ENCODE data around the gene COLEC11.
"Not testable (repeated sequence)": the region's sequence is repeated elsewhere in the genome, so short reads cannot be mapped to it uniquely, and the experiment has no call there.

COLEC11 gene

DNA sequence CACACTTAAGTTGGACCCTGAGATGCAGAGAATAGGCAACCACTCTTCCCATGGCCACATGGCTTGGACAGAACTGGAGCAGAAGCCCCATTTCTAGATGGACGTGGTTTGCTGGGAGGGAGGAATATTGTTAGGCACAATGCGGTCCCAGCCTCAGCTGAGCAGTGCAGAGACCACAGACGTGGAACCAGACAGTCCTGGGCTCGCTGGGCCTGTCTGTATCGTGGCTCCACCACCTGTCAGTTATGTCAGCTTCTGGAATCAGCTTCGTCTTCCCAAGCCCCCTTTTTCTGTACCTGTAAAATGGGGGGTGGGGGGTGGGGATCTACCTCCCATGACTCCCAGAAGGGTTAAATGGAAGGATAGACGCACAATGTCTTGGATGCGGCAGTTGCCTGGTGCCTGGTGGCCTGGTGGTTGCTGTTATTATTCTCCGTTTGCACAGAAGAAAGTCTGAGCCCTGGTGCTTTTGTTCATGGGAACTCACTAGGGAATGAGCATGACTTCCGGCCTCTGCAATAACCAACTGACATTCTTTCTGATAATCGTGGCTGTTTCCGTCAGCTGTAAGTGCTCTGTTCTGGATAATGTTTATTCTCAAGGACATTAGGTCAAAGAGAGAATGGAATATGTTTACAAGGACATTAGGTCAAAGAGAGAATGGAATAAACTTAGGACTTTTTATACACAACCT is 31.4 kb downstream of the COLEC11 start:
- FAIRE-seq = no peak

DNA sequence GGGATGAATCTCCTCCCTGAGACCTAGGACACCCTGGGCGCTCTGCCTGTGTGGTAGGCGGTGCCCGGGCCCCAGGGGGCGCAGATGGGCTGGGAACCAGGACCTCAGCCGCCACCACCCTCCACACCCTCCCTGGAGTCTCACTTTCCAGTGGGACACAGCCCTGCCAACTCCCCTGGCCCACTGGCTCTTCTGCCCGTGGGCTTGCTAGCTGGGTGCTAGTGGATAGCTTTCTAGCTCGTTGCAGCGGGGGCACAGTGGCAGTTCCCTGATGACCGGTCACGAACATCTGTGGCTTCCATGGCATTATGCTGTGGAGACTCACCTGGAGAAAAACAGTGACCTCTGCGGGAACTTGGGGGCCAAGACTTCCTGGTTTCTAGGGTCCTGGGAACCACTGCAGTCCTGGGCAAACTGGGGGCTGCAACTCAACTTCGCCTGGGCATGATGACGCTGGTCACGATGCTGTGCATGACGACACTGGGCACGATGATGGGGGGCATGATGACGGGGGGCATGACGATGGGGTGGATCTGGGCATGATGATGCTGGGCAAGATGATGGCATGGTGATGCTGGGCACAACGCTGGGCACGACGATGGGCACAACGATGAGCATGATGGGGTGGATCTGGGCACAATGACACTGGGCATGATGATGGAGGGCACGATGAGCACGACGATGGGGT is 32.0 kb downstream of the COLEC11 start:
- no peak for FAIRE-seq

GRCh38 chr2:3627500-3628100 is 32.7 kb downstream of the COLEC11 start:
- no peak for FAIRE-seq

DNA sequence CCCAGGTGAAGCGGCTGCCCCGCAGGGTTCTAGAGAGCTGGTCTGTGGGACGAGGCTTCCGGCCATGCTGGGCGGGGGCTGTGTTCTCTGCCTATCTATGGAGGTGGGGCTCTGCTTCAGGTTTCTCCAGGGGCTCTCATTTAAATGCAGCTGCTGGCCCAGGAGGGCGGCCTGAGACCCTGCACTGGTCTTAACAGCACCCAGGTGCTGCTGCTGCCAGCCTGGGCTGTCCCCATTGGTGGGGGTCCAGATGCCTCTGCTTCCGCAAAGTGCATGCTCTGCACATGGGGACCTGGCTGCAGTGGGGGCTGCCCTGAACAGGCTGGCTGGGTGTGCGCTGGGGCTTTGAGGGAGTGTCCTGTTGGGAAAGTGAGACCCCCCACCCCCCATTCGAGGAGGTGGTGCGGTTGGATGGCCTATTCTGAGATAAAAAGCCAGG is 33.3 kb downstream of the COLEC11 start:
- FAIRE-seq = no peak

DNA sequence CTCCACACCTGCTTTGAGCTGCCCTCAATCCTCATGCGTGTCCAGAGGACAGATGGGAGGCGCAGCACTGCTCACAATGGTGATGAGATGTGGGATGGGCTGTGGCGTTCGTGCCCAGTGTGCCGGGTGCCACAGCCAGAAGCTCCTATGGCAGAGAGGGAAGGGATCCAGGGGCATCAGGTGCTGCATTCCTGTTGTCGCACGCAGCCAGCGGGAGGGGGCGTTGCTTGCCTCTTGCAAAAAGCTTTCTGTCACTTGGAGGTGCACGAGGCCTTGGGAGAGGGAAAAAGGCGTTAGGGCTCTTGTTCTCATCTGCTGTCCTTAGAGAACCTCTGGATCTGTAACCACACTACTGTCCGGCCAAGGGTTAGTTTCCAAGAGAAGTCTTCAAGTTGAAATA is 33.9 kb downstream of the COLEC11 start:
- FAIRE-seq = no peak

GRCh38 chr2:3630631-3631030 is 35.7 kb downstream of the COLEC11 start:
- FAIRE-seq = no peak

DNA sequence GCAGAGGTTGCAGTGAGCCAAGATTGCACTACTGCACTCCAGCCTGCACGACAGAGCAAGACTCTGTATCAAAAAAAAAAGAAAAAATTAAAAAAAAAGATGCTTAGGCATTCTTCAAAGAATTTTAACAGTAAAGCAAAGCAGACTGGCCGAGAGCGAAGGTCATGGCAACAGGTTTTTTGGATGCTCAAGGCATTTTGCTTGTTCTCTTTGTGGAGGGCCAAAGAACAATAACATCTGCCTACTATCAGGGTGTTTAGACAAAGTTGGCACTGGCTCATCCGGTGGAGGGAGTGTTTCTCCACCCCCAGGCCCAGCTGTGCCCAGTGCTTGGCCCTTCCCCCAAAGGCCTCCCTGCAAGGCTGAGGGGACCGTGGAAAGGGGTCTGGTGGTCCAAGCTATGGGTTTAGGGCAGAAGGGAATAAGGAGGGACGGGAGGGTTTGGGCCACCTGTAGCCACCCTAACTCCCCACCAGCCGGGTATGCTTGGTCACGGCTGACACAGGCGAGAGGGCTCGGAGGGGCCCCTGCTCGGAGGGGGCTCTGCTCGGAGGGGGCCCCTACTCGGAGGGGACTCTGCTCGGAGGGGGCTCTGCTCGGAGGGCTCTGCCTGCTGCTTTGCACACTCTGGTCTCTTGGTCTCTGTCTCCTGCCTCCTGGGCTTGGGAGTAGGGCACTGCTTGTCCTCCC is 36.4 kb downstream of the COLEC11 start:
- FAIRE-seq = no peak

GRCh38 chr2:3631851-3632659 is 37.1 kb downstream of the COLEC11 start:
- no peak for FAIRE-seq

DNA sequence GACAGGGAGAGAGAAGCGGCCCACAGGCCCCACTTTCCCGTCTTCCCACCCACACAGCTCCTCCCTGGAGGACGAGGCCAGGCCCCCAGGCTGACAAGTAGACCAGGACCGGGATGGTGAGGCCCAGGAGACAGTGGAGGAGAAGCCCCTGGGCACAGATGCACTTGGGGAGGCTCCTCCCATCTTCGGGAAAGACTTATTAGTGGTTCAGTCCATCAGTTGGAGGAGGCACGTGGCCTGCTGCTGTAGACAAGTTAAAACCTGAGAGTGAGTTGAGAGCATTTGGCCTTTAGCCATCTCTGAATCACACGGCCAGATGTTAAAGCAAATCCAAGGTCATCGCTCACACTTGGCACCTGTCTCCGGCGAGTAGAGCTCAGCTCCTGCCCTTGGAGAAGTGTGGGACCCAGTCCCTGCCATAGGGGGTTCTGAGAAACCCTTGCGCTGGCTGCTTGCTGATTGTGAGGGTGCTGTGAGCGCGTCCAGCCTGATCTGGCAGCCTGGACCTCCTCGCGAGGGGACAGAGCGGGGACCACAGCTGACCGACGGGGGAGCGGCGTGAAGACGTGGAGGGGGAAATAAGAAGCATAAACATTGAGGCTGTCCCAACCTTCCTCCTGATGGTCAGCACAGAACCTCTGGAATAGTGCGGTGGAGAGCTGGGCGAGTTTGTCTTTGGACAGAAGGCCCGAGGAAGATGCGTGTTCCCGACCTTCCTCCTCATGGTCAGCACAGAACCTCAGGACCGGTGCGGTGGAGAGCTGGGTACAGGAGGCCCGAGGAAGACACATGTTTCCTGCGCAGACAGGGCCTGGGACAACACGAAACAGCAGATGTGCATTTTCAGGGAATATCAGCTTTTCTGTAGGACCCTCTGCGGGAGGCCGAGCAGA is 38.4 kb downstream of the COLEC11 start:
- FAIRE-seq = no peak

DNA sequence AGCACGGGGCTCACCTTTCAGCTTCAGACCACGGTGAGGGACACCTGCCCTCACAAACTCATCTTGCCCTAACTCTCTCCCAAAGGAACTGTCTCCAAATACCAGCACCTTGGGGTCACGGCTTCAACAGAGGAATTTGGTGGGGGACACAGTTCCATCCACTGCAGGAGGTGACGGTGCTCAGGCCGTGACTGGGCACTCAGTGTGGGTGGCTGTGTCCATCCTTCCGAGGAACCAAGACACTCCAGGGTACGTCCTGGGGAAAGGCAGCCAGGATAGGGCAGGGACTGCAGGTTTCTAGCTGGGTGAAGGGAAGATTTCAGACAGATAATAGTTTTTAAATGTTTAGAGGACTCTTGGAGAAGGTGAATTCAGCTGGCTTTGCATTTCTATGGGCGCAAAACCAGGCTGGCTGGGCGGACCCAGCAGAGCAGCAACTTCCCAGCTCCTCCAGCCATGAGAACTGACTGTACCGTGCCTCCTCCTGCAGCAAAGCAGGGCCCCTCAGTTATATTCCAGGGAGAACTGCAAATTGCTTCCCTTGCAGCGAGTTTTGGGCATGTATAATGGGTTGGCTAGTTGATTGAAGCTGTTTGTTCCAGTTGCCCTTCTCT is 39.2 kb downstream of the COLEC11 start:
- FAIRE-seq = no peak

GRCh38 chr2:3634596-3635121 is 39.7 kb downstream of the COLEC11 start:
- no peak for FAIRE-seq

GRCh38 chr2:3635171-3635974 is 40.5 kb downstream of the COLEC11 start:
- no peak for FAIRE-seq

- FAIRE-seq = not testable (repeated sequence)
Measured at GRCh38 chr2:3635975-3636327, 41.0 kb downstream of the COLEC11 start.

DNA sequence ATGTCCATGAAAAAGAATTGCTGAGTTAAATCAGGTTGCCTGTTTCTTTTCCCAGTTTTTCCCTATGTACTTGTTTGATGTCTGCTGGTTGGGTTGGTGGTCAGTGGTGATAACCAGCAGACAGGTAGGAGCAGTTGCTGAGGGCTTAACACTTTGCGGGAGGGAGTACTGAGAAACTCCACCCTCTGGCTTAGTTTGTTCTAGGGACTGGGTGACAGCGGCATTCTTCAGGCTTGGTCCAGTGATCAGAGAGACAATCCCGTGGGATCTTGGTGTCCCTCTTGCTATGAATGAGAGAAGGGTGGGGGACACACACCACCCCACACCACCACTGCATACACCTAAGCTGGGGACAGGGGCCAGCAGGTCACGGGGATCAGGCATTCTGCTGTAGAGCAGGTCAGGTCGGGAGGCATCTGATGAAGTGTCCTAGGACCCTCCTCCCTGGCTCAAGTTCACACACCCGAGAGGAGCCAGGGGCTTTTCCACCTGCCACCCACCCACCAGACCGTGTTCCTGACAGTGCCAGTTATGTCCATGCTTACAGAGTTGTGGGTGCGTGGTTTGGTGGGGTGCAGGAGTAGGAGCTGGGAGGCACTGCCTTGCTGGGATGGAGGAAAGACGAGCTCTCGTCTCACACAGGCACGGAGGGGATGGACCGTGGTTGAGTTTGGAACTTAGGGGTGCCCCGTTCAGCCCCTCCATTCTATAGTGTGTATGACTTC is 41.8 kb downstream of the COLEC11 start:
- FAIRE-seq = no peak

GRCh38 chr2:3637311-3637675 is 42.4 kb downstream of the COLEC11 start:
- no peak for FAIRE-seq

DNA sequence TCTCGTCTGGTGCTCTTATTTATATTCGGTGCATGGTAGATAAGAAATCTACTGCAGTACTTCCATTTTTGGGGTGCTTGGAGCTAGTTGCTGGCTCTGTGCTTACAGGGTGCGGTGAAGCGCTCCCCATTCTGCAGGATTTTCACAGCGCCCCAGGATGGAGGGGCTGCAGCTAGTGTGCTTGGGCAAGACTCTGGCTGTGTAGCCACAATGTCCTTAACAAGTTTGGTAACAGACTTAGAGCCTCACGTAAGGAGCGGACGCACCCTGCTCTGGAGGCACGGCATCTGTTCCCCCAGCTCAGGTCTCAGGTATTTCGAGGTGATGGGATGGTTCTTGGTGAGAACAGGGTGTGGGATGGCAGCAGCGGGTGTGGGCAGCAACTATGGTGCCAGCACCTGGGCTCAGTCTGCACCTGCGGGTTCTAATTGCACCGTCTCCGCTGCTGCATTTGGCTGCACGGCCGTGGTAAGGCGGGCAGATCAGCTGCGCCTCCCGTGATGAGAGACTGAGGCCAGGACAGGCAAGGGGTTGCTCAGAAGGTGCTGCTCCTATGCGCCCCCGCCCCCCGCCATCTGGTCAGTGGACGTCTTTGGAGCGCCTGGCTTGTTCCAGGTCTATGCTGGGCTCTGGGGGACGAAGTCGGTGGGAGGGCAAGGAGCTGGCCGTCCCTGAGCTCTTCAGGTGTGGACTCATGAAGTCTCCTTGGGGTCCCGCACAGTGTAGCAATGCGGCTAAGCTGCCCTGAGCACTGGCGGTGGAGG is 43.0 kb downstream of the COLEC11 start:
- no peak for FAIRE-seq

- no peak for FAIRE-seq
Measured at GRCh38 chr2:3638456-3638810, 43.5 kb downstream of the COLEC11 start.

DNA sequence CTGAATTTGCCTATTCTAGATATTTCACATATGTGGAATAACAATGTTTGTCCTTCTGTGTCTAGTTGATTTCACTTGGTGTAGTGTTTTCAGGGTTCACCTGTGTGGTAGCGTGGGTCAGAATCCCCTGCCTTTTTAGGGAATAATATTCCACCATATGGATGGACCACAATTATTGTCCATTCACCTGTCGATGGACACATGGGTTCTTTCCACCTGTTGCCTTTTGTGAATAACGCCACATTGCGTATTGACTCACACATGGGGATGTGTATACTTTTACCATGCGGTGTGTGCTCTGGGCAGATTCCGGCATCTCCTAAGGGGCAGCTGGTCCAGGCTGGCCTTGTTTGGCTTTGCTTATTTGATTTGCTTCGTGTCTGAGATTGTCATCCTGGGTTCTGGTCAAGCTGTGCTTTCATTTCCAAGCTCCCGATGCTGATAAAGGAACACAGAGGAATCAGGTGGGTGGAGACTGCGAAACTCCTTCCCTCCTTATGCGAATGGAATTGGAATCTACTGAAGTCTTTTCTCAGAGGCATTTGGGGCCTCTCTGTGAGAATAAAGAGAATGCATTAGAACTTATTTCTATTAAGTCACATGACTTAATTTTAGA is 44.2 kb downstream of the COLEC11 start:
- no peak for FAIRE-seq
